GM12878 (cell line): ENCODE data around the gene MROH2B. TPM values are rescaled to one million over a fixed set of nuclear protein-coding genes. Genes with fewer than 3 reads are reported as not detected.

ENCODE experiments used
- ATAC-seq: fragments of 200-7000 bp; cut with Tn5 transposase; 3 replicates; pipeline ENCODE4 v1.9.1; 2020; ENCODE audit warnings: mild to moderate bottlenecking, moderate library complexity
- BruUV-seq: library from RNA; stranded (reverse); fragments of 400-500 nt; replicated peaks from 2 replicates; lab custom pipeline; 2021; lab: Mats Ljungman, UMichigan
- CTCF ChIA-PET: fragments of 300-600 bp; sonication (Branson Sonifier 250); formaldehyde crosslinking; extraction: SDS; loops from one replicate; lab custom pipeline; 2021; ENCODE audit warnings: inconsistent platforms; lab: Yijun Ruan, JAX
- POLR2A ChIA-PET: fragments of 350-600 bp; formaldehyde crosslinking; extraction: SDS; loops from one replicate; lab custom pipeline; 2021; ENCODE audit warnings: inconsistent platforms; lab: Charles Lee
- RAD21 ChIA-PET: fragments of 300-600 bp; sonication (Branson Sonifier 250); formaldehyde crosslinking; loops from one replicate; lab custom pipeline; 2023; ENCODE audit warnings: antibody characterized with exemption; ENCODE audit not compliant: unreplicated experiment; lab: Charles Lee
- SMC1A ChIA-PET: fragments of 300-600 bp; sonication (Branson Sonifier 250); formaldehyde crosslinking; loops from one replicate; lab custom pipeline; 2023; ENCODE audit not compliant: unreplicated experiment, uncharacterized antibody; lab: Charles Lee
- DNase-seq: peaks from one replicate; pipeline ENCODE4 v3.0.0-alpha.2; 2011; ENCODE audit warnings: low read depth, low spot score
- FAIRE-seq: peaks from 3 replicates; lab custom pipeline; 2011; peaks lifted over from hg19 to GRCh38; lab: Jason Lieb, UNC
- H2AFZ ChIP-seq: 2 replicates; pipeline ENCODE4 v1.6.0; 2011; ENCODE audit warnings: low read depth, low read length, control low read depth; ENCODE audit not compliant: control insufficient read depth
- H3K27ac ChIP-seq: 2 replicates; pipeline ENCODE4 v1.5.1; 2011; ENCODE audit warnings: control low read depth; ENCODE audit not compliant: control insufficient read depth, insufficient read depth
- H3K27me3 ChIP-seq, 2 experiments: replicated peaks in 1 of 2; 2 replicates each; pipeline versions ENCODE4 v1.6.0 to v1.6.1; 2011; ENCODE audit warnings: low read length in 1 of 2; ENCODE audit not compliant: control insufficient read depth in 2 of 2, insufficient read depth in 2 of 2
- H3K36me3 ChIP-seq, 2 experiments: 2 replicates each; pipeline ENCODE4 v1.5.1; 2011; ENCODE audit warnings: low read length in 1 of 2; ENCODE audit not compliant: control insufficient read depth in 2 of 2, insufficient read depth in 2 of 2
- H3K4me1 ChIP-seq: 2 replicates; pipeline ENCODE4 v1.6.1; 2011; ENCODE audit warnings: mild to moderate bottlenecking, low read length, moderate library complexity, mixed read lengths; ENCODE audit not compliant: control insufficient read depth, insufficient read depth
- H3K4me2 ChIP-seq: 2 replicates; pipeline ENCODE4 v1.6.0; 2011; ENCODE audit warnings: control low read depth; ENCODE audit not compliant: control insufficient read depth, insufficient read depth
- H3K4me3 ChIP-seq: fragments of 200-600 bp; sonication (generic); 2 replicates; pipeline ENCODE4 v1.5.1; 2016
- H3K79me2 ChIP-seq: 2 replicates; pipeline ENCODE4 v1.6.0; 2011; ENCODE audit warnings: low read length; ENCODE audit not compliant: control insufficient read depth, insufficient read depth
- H3K9ac ChIP-seq: 2 replicates; pipeline ENCODE4 v1.8.0; 2011; ENCODE audit warnings: low read length, control low read depth, mixed read lengths; ENCODE audit not compliant: control insufficient read depth, insufficient read depth
- H3K9me3 ChIP-seq: replicated peaks from 3 replicates; pipeline ENCODE4 v1.5.1; 2011; ENCODE audit warnings: mild to moderate bottlenecking, low read length; ENCODE audit not compliant: control insufficient read depth, insufficient read depth
- H4K20me1 ChIP-seq: 2 replicates; pipeline ENCODE4 v1.6.0; 2011; ENCODE audit not compliant: control insufficient read depth, insufficient read depth
- E4F1 ChIP-seq: fragments of 450-650 bp; IDR thresholded peaks from 2 replicates; pipeline ENCODE4 v1.6.1; 2018; ENCODE audit warnings: borderline replicate concordance, mild to moderate bottlenecking; ENCODE audit not compliant: partially characterized antibody
- FOS ChIP-seq: IDR thresholded peaks from 3 replicates; pipeline ENCODE4 v1.6.1; 2011; ENCODE audit warnings: borderline replicate concordance; ENCODE audit not compliant: insufficient read length; ENCODE audit errors: extremely low read depth
- FOXM1 ChIP-seq: IDR thresholded peaks from 2 replicates; pipeline ENCODE4 v1.6.1; 2012; ENCODE audit warnings: low read depth, mild to moderate bottlenecking, inconsistent platforms, low read length, moderate library complexity
- HDAC2 ChIP-seq: fragments of 200-600 bp; sonication (generic); IDR thresholded peaks from 2 replicates; pipeline ENCODE4 v1.6.1; 2017
- KDM1A ChIP-seq: fragments of 200-600 bp; sonication (generic); IDR thresholded peaks from 2 replicates; pipeline ENCODE4 v1.6.1; 2016; ENCODE audit warnings: borderline replicate concordance
- NFXL1 ChIP-seq: fragments of 450-650 bp; IDR thresholded peaks from 2 replicates; pipeline ENCODE4 v1.6.1; 2017; ENCODE audit warnings: antibody characterized with exemption, mild to moderate bottlenecking, borderline replicate concordance
- RBBP5 ChIP-seq: fragments of 200-600 bp; sonication (generic); conservative IDR thresholded peaks from 2 replicates; pipeline ENCODE4 v1.6.1; 2016
- RELB ChIP-seq: fragments of 450-650 bp; IDR thresholded peaks from 2 replicates; pipeline ENCODE4 v1.6.1; 2017; ENCODE audit warnings: low read depth, mild to moderate bottlenecking, moderate library complexity
- RFX5 ChIP-seq: IDR thresholded peaks from 2 replicates; pipeline ENCODE4 v1.6.1; 2011; ENCODE audit warnings: low read depth, low read length, improper control_type of control experiment
- TCF3 ChIP-seq: IDR thresholded peaks from 2 replicates; pipeline ENCODE4 v1.6.1; 2012; ENCODE audit warnings: low read depth, mild to moderate bottlenecking, low read length, borderline replicate concordance; ENCODE audit not compliant: insufficient read depth
- WGBS: methylation state at CpG from one replicate; pipeline ENCODE4 v1.1.6; 2016; ENCODE audit warnings: low lambda C conversion rate; ENCODE audit not compliant: insufficient replicate concordance, insufficient coverage; ENCODE audit errors: missing lambda C conversion rate; 5-methylcytosine and 5-hydroxymethylcytosine counted together
- in situ Hi-C: fragments of 300-500 bp; cut with MboI; formaldehyde crosslinking; loops from 9 replicates; pipeline ENCODE4 v1.14.3; 2018; ENCODE audit warnings: mixed read lengths
- intact Hi-C: fragments of 100-400 bp; cut with micrococcal nuclease; formaldehyde crosslinking; loops from one replicate; pipeline ENCODE4 v1.14.2; 2022; ENCODE audit not compliant: unreplicated experiment
- polyA plus RNA-seq, 11 experiments: library from polyadenylated mRNA; depleted of rRNA in 4 of 11; unstranded in 6 of 11; stranded (reverse) in 5 of 11; fragments of >200 nt; fragmentation: Nextera tagmentation in 4 of 11; fragmentation: Illumina TruSeq in 1 of 11; extraction: Ambion mirVana in 4 of 11; extraction: Trizol in 1 of 11; gene quantifications; 1 replicate in 1 of 11; 2 replicates in 10 of 11; pipeline versions ENCODE4 v1.2.1 to v1.2.3, GENCODE V29; 2011 to 2016; ENCODE audit warnings: inconsistent platforms in 2 of 11, missing spikeins in 2 of 11, low read depth in 1 of 11
- total RNA-seq, 4 experiments: library from RNA; depleted of rRNA in 3 of 4; stranded (reverse); fragments of >200 nt in 3 of 4; fragmentation: Illumina TruSeq in 1 of 4; extraction: Trizol in 1 of 4; gene quantifications; 2 replicates each; pipeline versions ENCODE4 v1.2.1 to v1.2.3, GENCODE V29; 2013 to 2021

MROH2B gene
- total and polyA plus RNA-seq, 10 of the 15 experiments (the other 5 are each of a cell fraction or from before 2014, with no cell fraction given), result not detected

- Histone ChIP-seq H3K4me3 (no peak overlapping the region), H3K79me2 (no peaks in the 10 kb centered on the region), H3K4me2 (no peak overlapping the region), H3K27me3 (no peaks in the 10 kb centered on the region; a peak in 1 of 4 replicates)
- FAIRE-seq (no peak), ATAC-seq (no peak), DNase-seq (no peak)
- ChIA-PET POLR2A (no interaction called here), RAD21 (no interaction called here), CTCF (no interaction called here), SMC1A (no interaction called here)
- in situ Hi-C loops (no loop called here), intact Hi-C loops (no loop called here)
- 29% methylated on average over 2 of the region's 3 CpGs for WGBS
- BruUV-seq, result no TSS peak
- TF ChIP-seq RBBP5 (no peak), E4F1 (no peak), FOS (no peak), FOXM1 (no peak), RELB (no peak), KDM1A (no peak), TCF3 (no peak), RFX5 (no peak), HDAC2 (no peak), NFXL1 (no peak)
- TF ChIP-seq, all 136 proteins: peak for 0
- H3K36me3 ChIP-seq, result no peaks in the 10 kb centered on the region
- H3K9ac ChIP-seq, result no peak overlapping the region
- H2AFZ ChIP-seq, result no peak overlapping the region
- no peaks in the 10 kb centered on the region for H3K9me3 ChIP-seq
- H3K27ac ChIP-seq, result no peak overlapping the region
- H3K4me1 ChIP-seq, result no peaks in the 10 kb centered on the region
- H4K20me1 ChIP-seq, result no peaks in the 10 kb centered on the region
Observed at GRCh38 chr5:41003670-41004376, 67.3 kb downstream of the MROH2B start.
